Astrocyte (in vitro differentiated cells and primary cell): ENCODE data around the gene RSPH6A.

Experiments
- CTCF ChIP-seq: IDR thresholded peaks from 2 replicates; pipeline ENCODE4 v1.5.1; 2011; ENCODE audit warnings: low read depth, mild to moderate bottlenecking, inconsistent platforms, low read length, moderate library complexity; ENCODE audit not compliant: insufficient read depth
- EZH2 ChIP-seq: IDR thresholded peaks from 2 replicates; pipeline ENCODE4 v1.6.1; 2012; ENCODE audit warnings: mild to moderate bottlenecking, low read length, inconsistent platforms; ENCODE audit not compliant: insufficient read depth

GRCh38 chr19:45804140-45804958 lies 10.8 kb downstream of the RSPH6A start:
- TF ChIP-seq CTCF: no peak
- no peak for TF ChIP-seq EZH2
